Hematopoietic multipotent progenitor cell (in vitro differentiated cells): ENCODE measurements around the gene TAS2R46. TPM values are rescaled to one million over a fixed set of nuclear protein-coding genes. Genes with fewer than 3 reads are reported as not detected.
"Not testable (repeated sequence)": the region's sequence is repeated elsewhere in the genome, so short reads cannot be mapped to it uniquely, and the experiment has no call there.

Source experiments
- DNase-seq, 3 donors: peaks; one replicate each; pipeline ENCODE4 v3.0.0-alpha.2; 2011 to 2015; ENCODE audit warnings: low read depth in 2 of 3, low spot score in 2 of 3
- total RNA-seq: library from RNA; depleted of rRNA; stranded (reverse); fragments of >200 nt; gene quantifications from one replicate; pipeline ENCODE4 v1.2.3, GENCODE V29; 2012

Gene TAS2R46
- total RNA-seq: 4.8 TPM

- DNase-seq: not testable (repeated sequence)
Observed at GRCh38 chr12:11062194-11062593, at the start of gene TAS2R46. Gene TAS2R46, minus strand, starts transcription at chr12:11062294. Its CDS starts 0 bp downstream, at chr12:11062294.

GRCh38 chr12:11111213-11111612, 49.1 kb upstream of the TAS2R46 start:
- DNase-seq: not testable (repeated sequence)

- no peak for DNase-seq
Observed at GRCh38 chr12:11108862-11109261, 46.8 kb upstream of the TAS2R46 start.

GRCh38 chr12:11107719-11108118, 45.6 kb upstream of the TAS2R46 start:
- no peak for DNase-seq

GRCh38 chr12:11106288-11106687, 44.2 kb upstream of the TAS2R46 start:
- DNase-seq: no peak

GRCh38 chr12:11105546-11105945, 43.5 kb upstream of the TAS2R46 start:
- DNase-seq: no peak

- DNase-seq: not testable (repeated sequence)
Observed at GRCh38 chr12:11094910-11095309, 32.8 kb upstream of the TAS2R46 start.

- DNase-seq: no peak
Observed at GRCh38 chr12:11092128-11092527, 30.0 kb upstream of the TAS2R46 start, which contains the start of gene TAS2R43. Gene TAS2R43, minus strand, starts transcription at chr12:11092313. Its CDS starts 84 bp downstream, at chr12:11092229.

- no peak for DNase-seq
Observed at GRCh38 chr12:11089246-11089645, 27.2 kb upstream of the TAS2R46 start.

GRCh38 chr12:11085419-11085818, 23.3 kb upstream of the TAS2R46 start:
- DNase-seq: no peak

- no peak for DNase-seq
Observed at GRCh38 chr12:11081987-11082386, 19.9 kb upstream of the TAS2R46 start.

GRCh38 chr12:11078246-11078645, 16.2 kb upstream of the TAS2R46 start:
- DNase-seq: no peak

GRCh38 chr12:11075642-11076041, 13.5 kb upstream of the TAS2R46 start:
- DNase-seq: no peak

- DNase-seq: no peak
Observed at GRCh38 chr12:11071414-11071813, 9.3 kb upstream of the TAS2R46 start.

GRCh38 chr12:11070999-11071398, 8.9 kb upstream of the TAS2R46 start:
- DNase-seq: no peak

GRCh38 chr12:11069854-11070365, 7.8 kb upstream of the TAS2R46 start:
- no peak for DNase-seq

- no peak for DNase-seq
Observed at GRCh38 chr12:11067514-11067913, 5.4 kb upstream of the TAS2R46 start.

- DNase-seq: no peak
Observed at GRCh38 chr12:11059784-11060183, 2.3 kb downstream of the TAS2R46 start.

- no peak for DNase-seq
Observed at GRCh38 chr12:11059041-11059440, 3.1 kb downstream of the TAS2R46 start.

- no peak for DNase-seq
Observed at GRCh38 chr12:11055306-11055705, 6.8 kb downstream of the TAS2R46 start.

GRCh38 chr12:11049806-11050531, 12.1 kb downstream of the TAS2R46 start:
- not testable (repeated sequence) for DNase-seq

GRCh38 chr12:11041366-11041765, 20.7 kb downstream of the TAS2R46 start:
- DNase-seq: not testable (repeated sequence)
